A549 treated with AZD2906 at 1 μM for 4 hours (cell line): ENCODE measurements around the gene ZIC2. TPM values are rescaled to one million over a fixed set of nuclear protein-coding genes. Genes with fewer than 3 reads are reported as not detected.

Experiments used
- total RNA-seq: library from RNA; stranded (reverse); fragments of 200-300 nt; extraction: Qiagen RNA extraction; gene quantifications from 5 replicates; pipeline ENCODE4 v1.2.3, GENCODE V29; 2022

Gene ZIC2
- total RNA-seq, result 3.6 to 5.9 TPM (median 5.5 TPM) in 5 replicates

DNA sequence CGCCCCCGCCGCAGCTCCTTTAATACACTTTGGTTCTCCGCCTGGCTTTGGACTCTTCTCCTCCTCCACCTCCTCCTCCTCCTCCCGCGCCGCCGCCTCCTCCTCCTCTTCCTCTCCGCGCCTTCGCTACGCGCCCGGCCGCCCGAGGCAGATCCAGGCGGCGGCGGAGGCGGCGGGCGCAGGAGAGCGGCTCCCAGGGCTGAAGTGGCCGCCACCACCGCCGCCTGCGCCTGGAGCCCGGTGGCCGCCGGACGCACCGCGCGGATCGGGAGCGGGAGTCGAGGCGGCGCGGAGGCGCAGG lies at the start of gene ZIC2:
ZIC2 (plus strand) TSS at position 50 of the 301 bp plus-strand sequence. CDS start 281 bp downstream, outside the sequence.

DNA sequence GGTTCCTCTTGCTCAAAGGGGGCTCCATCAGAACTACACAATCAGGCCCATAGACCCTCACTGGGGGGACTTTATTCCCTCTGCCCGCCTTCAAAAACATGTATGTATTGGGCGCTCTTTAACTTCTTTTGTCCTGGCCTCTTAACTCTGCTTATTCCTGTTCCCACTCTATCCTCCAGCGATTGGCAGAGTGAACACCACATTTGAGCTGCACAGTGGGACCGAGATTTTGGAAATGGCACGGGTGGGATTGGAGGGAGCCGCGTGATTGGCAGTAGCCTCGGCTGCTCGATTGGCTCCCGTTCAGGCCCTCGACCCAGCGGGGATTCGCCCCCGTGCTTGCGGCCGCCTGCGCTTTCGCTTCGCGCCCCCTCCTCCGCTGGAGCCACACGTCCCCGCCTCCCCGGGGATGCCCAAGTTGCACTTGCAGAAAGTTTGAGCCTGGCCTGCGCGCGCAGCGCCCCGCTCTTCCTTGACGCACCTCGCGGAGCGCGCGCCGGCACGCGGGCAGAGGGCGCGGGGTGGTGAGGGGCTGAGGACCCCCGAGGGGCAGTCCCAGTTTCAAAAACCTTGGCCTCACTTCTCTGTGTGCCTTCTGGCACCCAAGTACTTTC lies 9.9 kb upstream of the ZIC2 start, which contains the start of gene ZIC5:
ZIC5 (minus strand) TSS at position 192 of the 614 bp plus-strand sequence; CDS start at position 28, 164 bp downstream.

Other genes starting within 250 kb of the ZIC2 start
- 2.1 to 2.4 TPM (median 2.2 TPM) in 5 replicates for gene ZIC5, start 10.0 kb upstream of the ZIC2 start, total RNA-seq
- 7.9 to 8.8 TPM (median 8.0 TPM) in 5 replicates for gene PCCA, start 107.3 kb downstream of the ZIC2 start, total RNA-seq